ENCODE measurements around the gene ROR1.

Gene ROR1

DNA sequence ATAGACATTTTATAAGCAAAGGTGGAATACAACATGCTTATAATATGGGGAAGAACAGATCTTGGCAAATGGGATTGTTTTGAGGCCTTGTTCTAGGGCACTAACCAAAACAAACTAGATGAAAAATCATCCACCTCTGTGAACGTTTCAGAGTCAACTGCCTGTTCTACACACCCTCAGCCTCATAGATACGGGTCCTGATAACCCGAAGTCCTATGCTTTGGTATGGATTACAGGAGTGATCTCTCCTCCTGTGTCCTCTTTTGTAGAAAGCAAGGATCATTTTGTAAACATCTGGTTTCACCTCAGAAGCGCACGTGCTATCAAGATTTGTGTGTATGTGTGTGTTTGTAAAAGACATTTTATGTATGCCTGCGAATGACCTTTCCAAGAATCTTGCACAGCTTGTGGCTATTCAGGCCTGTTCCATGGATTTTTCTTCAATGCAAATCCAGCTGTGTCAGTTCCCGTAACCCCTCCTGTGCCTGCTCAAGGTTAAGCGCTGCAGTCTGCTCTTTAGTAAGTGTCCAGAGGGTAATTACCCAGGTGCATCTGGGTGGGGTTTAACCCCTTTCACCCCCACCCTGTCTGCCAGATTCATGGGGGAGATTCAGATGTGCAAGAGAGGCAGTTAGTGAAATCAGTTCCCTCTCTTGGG is 132.4 kb downstream of the ROR1 start:
- no peak for DNase-seq

DNA sequence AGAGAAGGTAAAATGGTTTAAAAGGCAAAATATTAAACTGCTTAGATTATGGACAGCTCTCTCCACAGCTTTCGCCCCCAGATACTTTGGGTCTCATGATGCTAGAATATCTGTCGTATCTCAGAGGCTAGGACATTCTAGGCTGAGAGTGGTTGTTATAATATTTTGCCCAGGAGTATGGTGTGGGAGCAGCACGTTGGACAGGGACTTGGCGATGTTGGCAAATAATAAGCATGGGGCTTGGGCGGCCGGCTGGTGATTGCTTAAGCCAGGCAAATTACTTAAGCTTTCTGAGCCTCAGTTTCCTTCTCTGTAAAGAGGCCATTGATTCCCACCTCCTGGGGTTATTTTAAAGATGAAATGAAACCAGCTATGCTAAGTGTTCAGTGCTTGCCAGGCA is 133.2 kb downstream of the ROR1 start:
- no peak for DNase-seq

DNA sequence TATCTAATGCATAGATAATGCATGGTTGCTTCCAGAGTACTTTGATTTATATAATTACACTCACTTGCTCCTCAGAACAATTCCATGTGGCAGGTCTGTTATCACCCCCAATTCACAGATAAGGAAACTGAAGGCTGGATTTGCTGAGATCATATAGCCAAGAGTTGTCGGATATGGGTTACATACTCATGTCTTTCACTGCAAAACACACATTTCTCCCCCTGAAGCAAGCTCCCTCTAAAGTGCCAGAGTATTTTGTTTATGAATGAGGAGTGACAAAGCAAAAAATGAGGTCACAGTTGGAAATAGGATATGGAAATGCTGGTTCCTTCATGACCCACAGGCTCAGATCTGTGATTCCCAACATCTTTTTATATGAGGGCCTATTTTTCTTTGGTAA is 134.2 kb downstream of the ROR1 start:
- no peak for DNase-seq

DNA sequence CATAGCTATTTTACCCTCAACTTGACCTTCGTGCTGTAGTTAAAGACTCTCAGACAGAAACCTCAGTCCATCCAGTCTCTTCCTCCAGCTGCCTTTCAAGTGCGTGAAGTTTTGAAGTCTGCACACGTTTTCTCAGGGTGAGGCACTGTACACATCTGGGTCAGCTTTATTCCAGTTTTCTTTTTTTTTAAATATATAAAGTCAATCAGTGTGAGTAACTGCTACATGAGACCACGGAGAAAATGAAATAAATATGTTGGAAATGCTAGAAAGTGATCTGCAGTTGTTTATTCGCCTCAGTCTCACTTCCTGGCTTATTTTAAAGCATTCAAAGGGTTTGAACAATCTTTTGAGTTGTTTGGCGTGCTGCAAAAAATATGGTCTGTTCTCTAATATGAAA is 135.7 kb downstream of the ROR1 start:
- no peak for DNase-seq

DNA sequence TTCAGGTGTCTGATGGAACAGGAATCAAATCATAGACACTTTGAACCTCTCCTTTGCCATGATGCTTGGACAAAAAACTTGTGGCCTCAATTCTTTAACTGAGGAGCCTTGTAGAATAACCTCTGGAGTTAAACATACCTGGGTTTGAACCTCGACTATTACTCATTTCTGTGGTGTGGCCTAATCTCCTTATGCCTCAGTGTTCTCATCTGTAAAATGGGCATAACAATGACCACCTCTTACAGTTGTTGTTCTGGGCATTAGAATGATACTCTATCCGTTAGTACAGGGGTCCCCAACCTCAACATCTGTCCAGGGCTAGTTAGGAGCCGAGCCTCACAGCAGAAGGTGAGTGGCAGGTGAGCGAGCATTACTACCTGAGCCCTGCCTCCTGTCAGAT is 137.2 kb downstream of the ROR1 start:
- no peak for DNase-seq

DNA sequence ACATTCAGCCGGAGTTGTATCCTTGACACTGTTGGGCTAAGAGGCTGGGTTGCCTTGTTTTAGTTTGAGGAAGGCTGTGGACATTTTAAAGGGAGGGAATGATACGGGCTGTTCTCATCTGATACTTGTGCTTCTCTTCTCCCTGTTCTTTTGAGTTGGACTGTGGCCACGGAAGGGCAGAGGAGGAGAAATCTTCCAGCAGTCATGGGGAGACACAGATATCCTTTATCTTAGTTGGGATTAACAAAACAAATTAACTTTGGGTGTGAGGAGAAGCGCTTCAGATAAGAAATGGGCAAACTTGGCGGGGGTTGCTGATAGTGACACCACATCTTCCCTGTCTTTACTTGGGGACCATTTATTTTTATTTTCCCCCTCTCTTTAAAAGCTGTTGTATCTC is 138.8 kb downstream of the ROR1 start:
- DNase-seq = no peak

DNA sequence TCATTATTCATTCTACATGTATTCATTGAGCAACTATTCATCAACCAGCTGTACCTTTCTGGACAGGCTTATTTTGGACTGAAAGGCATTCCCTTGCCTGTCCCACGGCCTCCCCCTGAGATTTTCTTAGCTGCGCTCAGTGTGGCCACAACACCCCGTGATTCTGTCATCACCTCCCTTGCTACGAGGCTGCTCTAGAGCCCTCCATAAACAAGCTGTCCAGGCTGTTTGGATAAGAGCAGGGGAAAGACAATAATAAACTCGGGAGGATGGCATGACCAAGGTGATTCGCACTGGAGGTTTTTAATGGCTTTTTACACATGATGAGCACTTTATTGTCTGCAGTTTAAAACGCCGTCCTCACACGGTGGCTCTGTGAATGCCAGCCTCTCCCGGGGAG is 139.7 kb downstream of the ROR1 start:
- no peak for DNase-seq

DNA sequence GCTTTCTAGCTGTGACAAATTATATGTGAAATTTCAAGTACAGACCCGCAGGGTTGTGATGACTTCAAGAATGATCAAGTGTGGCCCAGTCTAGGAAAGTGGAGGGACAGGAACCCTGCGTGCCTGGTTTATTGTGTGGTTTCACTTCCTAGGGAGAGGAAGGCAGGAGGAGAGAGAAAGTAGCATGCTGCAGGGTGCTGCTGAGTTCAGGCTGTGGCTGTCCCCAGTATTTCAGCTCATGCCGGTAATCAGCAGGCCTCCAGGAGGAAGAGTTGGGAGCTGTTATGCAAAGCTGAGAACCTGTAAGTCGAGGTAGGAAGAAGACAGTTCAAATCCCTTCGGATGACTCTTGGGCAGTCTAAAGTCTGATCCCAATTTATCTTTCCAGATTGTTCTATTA is 140.4 kb downstream of the ROR1 start:
- no peak for DNase-seq

DNA sequence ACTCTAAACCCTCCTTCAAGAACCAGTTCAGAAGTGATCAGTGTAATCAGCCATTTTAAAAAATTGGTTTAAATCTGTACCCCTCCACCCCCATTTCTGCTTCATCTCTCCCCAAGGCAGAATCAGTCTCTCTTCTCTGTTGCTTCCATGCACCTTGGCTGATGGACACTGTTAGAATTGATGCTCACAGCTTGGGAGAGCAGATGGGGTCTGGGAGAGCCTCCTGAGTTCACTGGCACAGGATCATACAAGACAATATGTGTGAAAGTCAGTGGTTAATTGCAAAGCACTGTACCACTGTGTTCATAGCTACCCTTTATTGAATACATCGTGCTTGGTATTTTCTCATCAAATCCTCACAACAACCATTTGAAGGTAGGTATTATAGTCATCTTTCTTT is 140.9 kb downstream of the ROR1 start:
- no peak for DNase-seq

DNA sequence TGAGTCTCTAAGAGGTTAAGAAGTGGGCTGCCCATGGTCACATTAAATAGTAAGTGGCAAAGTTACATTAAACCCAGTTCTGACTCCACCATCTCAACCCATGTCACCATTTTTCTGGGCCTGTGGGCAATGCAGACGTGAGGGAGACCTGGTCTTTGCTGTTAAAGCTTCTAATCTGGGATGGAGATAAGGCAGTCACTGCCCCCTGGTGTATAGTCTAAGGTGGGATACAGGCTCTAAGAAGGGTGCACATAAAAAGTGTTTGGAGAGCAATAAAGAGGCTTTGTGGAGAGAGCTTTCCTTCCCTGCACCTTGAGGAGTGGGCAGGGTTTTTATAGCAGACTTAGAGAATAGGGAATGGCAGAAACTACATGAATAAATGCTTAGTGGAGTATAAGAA is 141.3 kb downstream of the ROR1 start:
- no peak for DNase-seq

DNA sequence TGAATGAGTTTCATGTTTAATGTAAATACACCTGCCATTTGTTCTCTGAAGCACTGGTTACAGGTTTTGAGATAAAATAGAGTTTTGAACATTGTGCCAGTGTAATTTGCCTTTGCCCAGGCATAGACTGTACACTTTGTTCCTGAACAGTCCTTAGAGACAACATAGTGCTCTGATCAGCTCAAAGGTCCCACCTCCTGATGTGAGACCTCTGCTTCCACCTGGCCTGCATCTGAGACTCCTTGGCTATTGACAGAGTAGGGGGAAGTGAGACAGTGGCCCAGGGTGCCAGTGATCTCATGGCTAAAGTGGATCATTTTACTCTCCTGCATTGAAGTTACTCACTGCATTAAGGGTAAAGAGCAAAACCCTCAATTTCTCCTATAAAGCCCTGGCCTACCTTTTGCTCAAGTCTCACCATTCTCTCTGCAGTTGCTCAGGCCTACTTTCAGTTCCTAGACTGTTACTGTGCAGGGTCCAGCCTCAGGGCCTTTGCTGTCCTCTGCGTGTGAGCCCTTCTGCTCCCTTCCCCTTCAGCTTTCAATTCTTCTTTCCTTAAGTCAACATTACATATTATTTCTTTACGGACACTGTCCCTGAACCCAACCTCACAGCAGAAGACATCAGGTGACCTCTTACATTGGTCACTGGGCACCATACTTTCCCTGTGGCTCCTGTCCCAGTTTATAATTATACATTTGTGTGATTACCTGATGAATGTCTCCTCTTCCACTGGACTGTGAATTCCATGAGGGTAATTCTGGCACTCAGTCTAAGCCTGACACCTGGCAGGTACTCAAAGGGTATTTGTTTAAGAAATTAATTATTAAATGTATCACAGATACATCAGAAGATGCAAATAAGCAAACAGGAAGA is 142.9 kb downstream of the ROR1 start:
- no peak for DNase-seq

DNA sequence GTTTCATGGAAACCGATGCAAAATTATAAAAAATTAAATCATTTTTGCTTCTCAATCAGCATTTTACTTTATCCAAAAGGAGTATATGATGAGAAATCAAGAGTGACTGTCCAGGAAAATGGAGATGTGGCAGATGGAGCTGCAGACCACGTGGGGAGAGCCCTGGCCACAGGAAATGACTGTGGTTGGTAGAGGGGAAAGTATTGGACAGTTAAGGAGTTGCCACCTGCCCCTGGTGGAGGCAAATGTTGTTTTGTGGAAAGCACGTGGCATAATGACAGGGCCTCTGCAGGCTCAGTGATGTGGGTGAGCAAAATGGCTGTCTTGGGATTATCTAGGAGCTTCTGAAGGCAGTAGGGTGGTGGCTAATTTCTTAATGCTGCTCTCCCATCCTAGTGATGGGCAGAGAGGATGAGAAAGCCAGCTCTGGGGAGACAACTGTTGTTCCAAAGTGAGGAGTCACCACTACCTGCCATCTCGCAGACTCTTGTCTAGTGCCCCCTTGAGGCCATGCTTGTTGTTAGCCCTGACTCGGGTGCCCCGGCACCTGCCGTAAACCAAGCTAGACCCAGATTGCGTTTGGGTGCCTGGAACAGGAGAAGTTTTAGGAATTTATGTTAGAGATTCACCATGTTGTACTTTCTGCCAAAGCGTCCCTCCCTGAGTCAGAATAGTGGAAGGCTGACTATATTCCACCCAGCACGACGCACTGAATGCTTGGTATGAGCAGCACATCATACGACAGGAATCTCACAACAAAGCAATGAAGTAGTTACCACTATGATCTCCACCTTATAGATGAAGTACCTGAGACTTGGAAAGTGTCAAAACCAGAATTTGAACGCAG is 144.0 kb downstream of the ROR1 start:
- DNase-seq = no peak

DNA sequence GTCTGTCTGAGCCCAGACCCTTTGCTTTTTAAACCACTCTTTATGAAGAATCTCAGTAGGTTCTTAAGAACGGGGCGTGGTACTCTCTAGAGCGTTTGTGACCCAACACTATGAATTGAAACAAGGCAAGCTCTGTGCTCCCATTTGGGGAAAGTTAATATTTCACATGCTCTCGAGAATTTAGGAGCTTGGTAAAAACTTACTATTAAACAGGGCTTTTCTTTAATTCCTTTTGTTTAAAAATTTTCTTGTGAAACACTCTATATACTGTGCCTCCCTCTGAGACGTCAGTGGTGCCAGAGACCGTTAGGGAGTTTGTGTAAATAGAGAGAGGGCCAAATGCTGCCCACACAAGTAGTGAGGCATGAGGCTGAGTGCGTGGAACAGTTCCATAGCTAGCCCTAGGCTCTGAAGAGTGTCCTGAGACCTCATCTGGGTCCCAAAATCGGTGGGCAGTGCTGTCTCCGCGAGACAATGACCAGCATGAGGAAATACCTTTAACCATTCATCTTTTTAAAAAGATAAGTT is 144.7 kb downstream of the ROR1 start:
- DNase-seq = no peak

DNA sequence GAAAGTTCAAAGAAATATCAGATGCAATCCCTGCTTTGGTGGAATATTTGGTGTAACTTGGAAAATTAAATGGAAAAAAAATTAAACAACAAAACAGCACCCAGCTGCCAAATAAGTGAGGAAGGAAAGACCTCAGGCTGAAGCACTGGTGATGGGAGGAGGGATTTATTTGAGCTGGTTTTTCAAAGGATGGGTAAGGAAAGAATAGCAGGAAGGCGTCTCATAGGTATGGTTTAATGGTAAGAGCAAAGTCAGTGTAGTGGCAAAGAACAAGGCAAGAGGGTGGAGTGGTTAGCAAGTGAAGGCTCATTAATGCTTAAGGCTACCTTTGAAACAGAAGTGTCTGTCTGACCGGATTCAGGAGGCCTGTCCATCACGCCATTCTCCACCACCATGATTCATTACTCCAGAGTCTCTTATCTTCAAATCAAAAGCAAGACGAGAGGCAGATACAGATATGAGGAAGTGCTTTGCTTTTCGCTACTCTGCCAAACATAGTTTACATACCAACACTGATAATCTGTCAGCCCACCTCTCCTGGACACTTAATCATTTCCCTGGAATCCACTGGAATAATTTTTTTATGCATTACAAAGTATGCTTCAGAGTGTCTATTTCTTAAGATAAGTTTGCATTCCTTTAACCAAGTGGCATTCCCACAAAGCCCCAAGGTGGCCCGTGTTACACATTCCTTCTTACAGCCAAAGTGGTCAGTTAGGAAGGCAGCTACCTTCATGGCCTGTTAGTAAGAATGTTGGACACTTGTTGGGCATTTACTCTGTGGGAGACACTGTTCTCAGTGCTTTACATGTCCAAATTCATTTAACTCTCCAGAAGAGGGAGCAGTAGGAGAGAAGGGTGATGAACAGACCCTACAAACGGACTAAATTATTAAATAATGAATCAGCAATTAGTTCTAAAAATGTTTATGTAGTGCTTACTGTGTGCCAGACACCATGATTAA is 146.6 kb downstream of the ROR1 start:
- no peak for DNase-seq

DNA sequence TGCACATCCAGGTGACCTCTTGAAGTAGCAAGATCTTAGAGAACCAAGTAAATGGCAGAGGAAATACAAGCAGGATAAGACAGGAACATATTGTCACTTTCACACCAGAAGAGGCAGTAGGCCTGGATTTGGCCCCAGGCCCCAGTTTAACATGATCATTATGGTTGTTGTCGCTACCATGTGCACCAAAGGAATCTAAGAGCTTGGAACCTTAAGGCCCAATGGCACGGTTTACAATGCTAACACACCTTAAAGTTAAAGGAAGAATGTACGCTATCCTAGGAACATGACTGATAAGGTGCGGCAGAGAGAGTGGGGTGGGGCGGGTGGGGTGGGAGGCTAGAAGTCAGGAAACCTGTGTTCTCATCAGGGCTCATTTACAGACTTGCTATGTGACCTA is 147.5 kb downstream of the ROR1 start:
- DNase-seq = no peak

DNA sequence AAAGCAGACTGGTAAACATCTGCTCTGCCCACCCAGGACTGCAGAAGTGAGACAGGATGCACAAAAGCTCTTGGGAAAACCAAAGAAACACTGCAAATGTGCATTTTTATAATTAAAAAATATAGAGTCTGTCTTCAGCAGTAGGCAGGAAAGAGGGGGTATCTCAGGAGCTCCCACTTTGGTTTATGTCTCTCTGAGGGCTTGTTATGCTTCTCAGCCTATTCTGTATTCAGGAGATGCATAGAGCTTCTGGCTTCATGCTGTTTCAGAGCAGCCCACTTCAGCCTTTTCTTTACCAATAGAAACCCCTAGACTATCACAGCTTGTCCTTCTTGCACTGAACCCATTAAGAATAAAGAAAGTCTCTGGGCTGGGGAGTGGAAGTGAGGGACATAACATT is 148.0 kb downstream of the ROR1 start:
- DNase-seq = no peak

DNA sequence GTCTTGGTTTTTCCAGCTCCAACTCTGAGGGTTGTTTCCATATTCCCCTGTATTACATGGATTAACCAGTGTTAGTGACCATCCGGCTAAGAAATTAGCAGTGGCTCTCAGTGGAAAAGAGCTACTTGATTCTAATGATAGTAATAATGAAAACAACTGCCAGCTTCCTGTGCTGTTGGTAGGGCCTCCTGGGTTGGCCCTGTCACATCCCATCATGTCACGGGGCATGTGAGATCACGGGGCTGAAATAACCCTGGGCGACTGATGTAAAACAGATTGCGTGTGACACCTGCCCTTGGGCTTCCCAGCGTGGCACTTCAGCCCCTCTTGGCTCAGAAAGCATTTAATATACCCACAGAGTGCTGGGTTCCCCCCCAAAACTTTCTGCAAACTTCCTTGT is 149.0 kb downstream of the ROR1 start:
- no peak for DNase-seq

DNA sequence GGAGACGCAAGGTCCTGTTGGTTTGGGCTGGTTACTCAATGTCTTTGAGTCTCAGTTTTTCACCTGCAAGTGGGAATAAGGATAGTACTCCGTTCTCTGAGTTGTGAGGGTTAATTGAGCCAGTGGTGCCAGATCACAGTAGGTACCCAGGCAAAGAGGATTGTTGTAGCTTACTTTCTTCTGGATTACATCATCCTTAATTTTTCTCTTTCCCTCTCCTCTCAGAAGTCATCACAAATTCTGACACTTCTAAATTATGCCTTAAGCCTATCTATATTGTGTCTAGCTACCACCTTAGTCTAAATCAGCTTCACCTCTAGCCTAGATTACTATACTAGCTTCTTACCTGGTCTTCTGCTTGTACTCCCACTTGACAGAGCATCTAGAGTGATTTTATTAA is 149.5 kb downstream of the ROR1 start:
- no peak for DNase-seq

DNA sequence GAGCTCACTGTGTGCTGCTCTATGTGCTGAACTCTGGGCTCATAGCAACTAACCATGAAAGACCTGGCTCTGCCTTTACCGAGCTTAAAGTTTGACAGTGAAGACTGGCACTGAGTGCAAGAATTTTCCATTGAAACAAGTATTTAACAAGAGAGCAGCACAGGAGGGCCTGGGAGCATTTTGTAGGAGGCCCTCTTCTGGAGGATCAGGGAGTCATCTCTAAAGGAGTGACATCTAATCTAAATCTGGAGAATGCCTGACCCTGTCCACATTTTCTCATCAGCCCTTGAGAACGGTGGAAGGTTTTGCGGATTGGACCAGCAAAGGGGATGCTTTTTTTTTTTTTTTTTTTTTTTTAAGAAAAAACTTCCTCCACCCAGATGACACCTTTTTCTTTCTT is 150.8 kb downstream of the ROR1 start:
- DNase-seq = no peak

DNA sequence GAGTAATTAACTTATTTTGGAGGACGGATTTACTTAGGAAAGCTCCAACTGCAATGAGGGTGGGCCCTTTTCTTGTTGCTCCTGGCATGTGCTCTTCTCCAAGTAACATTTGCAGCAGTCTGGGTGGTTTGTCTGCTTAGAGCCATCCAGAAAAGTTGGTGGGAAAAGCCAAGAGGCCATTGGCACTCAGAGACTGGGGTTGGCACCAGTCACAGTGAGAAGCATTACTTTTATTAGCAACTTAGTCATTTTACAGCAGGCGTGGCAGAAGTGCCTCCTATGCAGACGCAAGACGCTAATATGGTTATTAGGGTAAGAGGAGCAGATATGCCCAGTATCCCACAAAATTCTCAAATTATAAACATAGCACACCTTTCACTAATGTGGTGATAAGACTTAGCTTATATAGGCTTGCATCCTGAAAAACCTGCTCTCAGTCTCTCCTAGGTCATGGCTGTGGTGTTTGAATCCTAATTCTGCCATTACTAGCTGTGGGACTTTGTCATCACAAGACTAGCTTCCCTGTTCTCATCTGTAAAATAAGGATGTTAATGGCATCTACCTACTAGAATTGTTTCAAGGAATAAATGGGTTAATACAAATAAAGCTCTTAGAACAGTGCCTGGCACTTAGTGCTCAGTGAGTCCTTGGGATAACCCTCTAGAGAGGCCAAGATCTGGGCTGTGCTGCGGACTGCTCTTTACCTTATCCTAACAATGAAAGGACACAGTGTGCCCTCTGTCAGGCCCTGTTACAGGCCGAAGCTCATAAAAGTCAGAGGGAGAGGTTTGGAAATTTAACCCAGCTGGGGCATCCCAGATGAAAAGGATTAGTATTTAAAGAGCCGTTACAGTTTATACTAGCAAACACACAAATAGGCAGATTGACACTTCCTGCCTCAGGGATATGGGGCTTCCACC is 154.6 kb downstream of the ROR1 start:
- no peak for DNase-seq

All from amygdala (tissue), 56 donors.